Central memory CD8-positive, alpha-beta T cell (primary cell): ENCODE measurements around the gene GPR155.

Experiments
- ATAC-seq: fragments of 150-1000 bp; cut with Tn5 transposase; replicated peaks from 2 replicates; pipeline ENCODE4 v1.10.0; 2022; ENCODE audit warnings: mild to moderate bottlenecking, moderate FRiP score, moderate number of reproducible peaks; ENCODE audit not compliant: poor library complexity, severe bottlenecking; ENCODE audit errors: extremely low read depth
- DNase-seq, 2 donors: peaks; one replicate each; pipeline ENCODE4 v3.0.0; 2021; ENCODE audit warnings: low spot score in 2 of 2
- H3K27ac Mint-ChIP-seq: one replicate; pipeline ENCODE4 v1.8.0; 2022; ENCODE audit warnings: low read depth, mild to moderate bottlenecking, moderate library complexity, mixed read lengths
- H3K27me3 Mint-ChIP-seq: one replicate; pipeline ENCODE4 v1.8.0; 2022; ENCODE audit warnings: mixed read lengths
- H3K36me3 Mint-ChIP-seq: one replicate; pipeline ENCODE4 v1.8.0; 2022; ENCODE audit warnings: mild to moderate bottlenecking, moderate library complexity, mixed read lengths; ENCODE audit not compliant: insufficient read depth
- H3K4me1 Mint-ChIP-seq: one replicate; pipeline ENCODE4 v1.8.0; 2022; ENCODE audit warnings: mixed read lengths
- H3K4me3 Mint-ChIP-seq: one replicate; pipeline ENCODE4 v1.8.0; 2022; ENCODE audit warnings: mild to moderate bottlenecking, moderate library complexity, mixed read lengths
- H3K9me3 Mint-ChIP-seq: one replicate; pipeline ENCODE4 v1.8.0; 2022; ENCODE audit warnings: mixed read lengths

Gene GPR155

GRCh38 chr2:174486563-174487107 is at the start of gene GPR155:
GPR155 (minus strand) TSS chr2:174487029; CDS start chr2:174481956, 5,073 bp downstream.
- DNase-seq = peak in 1 of 2 donors; percentile 43
- ATAC-seq = peak; percentile 40
- Mint-ChIP-seq H3K27me3 (no peaks in the 10 kb centered on the region), H3K36me3 (peaks cover 13% of the 10 kb centered on the region), H3K4me1 (peaks cover 58% of the 10 kb centered on the region), H3K4me3 (peak within 1 kb of the TSS; percentile 92), H3K27ac (peak within 1 kb of the TSS; percentile 90), H3K9me3 (no peaks in the 10 kb centered on the region)

GRCh38 chr2:174535757-174536703 is 49.2 kb upstream of the GPR155 start:
- ATAC-seq (no peak), DNase-seq (no peak)
- H3K9me3 Mint-ChIP-seq = no peaks in the 10 kb centered on the region
- H3K27ac Mint-ChIP-seq = no peak overlapping the region
- peaks cover 12% of the 10 kb centered on the region for H3K4me1 Mint-ChIP-seq
- H3K4me3 Mint-ChIP-seq = no peak overlapping the region
- H3K36me3 Mint-ChIP-seq = no peaks in the 10 kb centered on the region
- peaks cover 17% of the 10 kb centered on the region for H3K27me3 Mint-ChIP-seq

- peaks cover 12% of the 10 kb centered on the region for H3K4me1 Mint-ChIP-seq
- H3K36me3 Mint-ChIP-seq = no peaks in the 10 kb centered on the region
- H3K9me3 Mint-ChIP-seq = no peaks in the 10 kb centered on the region
- H3K27me3 Mint-ChIP-seq = peaks cover 17% of the 10 kb centered on the region
- no peak overlapping the region for H3K4me3 Mint-ChIP-seq
- DNase-seq (no peak), ATAC-seq (no peak)
- H3K27ac Mint-ChIP-seq = no peak overlapping the region
Observed at GRCh38 chr2:174535083-174535482, 48.3 kb upstream of the GPR155 start.

GRCh38 chr2:174529916-174530315 is 43.1 kb upstream of the GPR155 start:
- no peak for ATAC-seq
- Mint-ChIP-seq H3K4me1 (no peaks in the 10 kb centered on the region), H3K27me3 (peaks cover 2% of the 10 kb centered on the region), H3K36me3 (no peaks in the 10 kb centered on the region), H3K27ac (no peak overlapping the region), H3K9me3 (peaks cover 5% of the 10 kb centered on the region), H3K4me3 (no peak overlapping the region)
- DNase-seq = no peak

GRCh38 chr2:174527959-174528358 is 41.1 kb upstream of the GPR155 start:
- DNase-seq (no peak), ATAC-seq (no peak)
- H3K27ac Mint-ChIP-seq = no peak overlapping the region
- peaks cover 5% of the 10 kb centered on the region for H3K9me3 Mint-ChIP-seq
- no peaks in the 10 kb centered on the region for H3K36me3 Mint-ChIP-seq
- no peaks in the 10 kb centered on the region for H3K27me3 Mint-ChIP-seq
- peaks cover 6% of the 10 kb centered on the region for H3K4me1 Mint-ChIP-seq
- no peak overlapping the region for H3K4me3 Mint-ChIP-seq

- H3K27me3 Mint-ChIP-seq = no peaks in the 10 kb centered on the region
- no peak overlapping the region for H3K4me3 Mint-ChIP-seq
- peaks cover 5% of the 10 kb centered on the region for H3K9me3 Mint-ChIP-seq
- peaks cover 6% of the 10 kb centered on the region for H3K4me1 Mint-ChIP-seq
- ATAC-seq = no peak
- no peak for DNase-seq
- H3K27ac Mint-ChIP-seq = no peak overlapping the region
- no peaks in the 10 kb centered on the region for H3K36me3 Mint-ChIP-seq
Observed at GRCh38 chr2:174527101-174527721, 40.4 kb upstream of the GPR155 start.

- no peak overlapping the region for H3K27ac Mint-ChIP-seq
- no peaks in the 10 kb centered on the region for H3K27me3 Mint-ChIP-seq
- H3K9me3 Mint-ChIP-seq = peaks cover 5% of the 10 kb centered on the region
- no peaks in the 10 kb centered on the region for H3K36me3 Mint-ChIP-seq
- H3K4me1 Mint-ChIP-seq = peaks cover 6% of the 10 kb centered on the region
- no peak for DNase-seq
- no peak for ATAC-seq
- H3K4me3 Mint-ChIP-seq = no peak overlapping the region
Observed at GRCh38 chr2:174524527-174524926, 37.7 kb upstream of the GPR155 start.

- DNase-seq = no peak
- Mint-ChIP-seq H3K27ac (no peak overlapping the region), H3K27me3 (no peaks in the 10 kb centered on the region), H3K4me1 (peaks cover 6% of the 10 kb centered on the region), H3K4me3 (no peak overlapping the region), H3K9me3 (peaks cover 2% of the 10 kb centered on the region), H3K36me3 (no peaks in the 10 kb centered on the region)
- ATAC-seq = no peak
Observed at GRCh38 chr2:174522553-174522952, 35.7 kb upstream of the GPR155 start.

GRCh38 chr2:174518395-174518794 is 31.6 kb upstream of the GPR155 start:
- ATAC-seq (no peak), DNase-seq (no peak)
- H3K4me1 Mint-ChIP-seq = peaks cover 8% of the 10 kb centered on the region
- no peak overlapping the region for H3K4me3 Mint-ChIP-seq
- no peaks in the 10 kb centered on the region for H3K9me3 Mint-ChIP-seq
- H3K27ac Mint-ChIP-seq = no peak overlapping the region
- no peaks in the 10 kb centered on the region for H3K36me3 Mint-ChIP-seq
- no peaks in the 10 kb centered on the region for H3K27me3 Mint-ChIP-seq

GRCh38 chr2:174516501-174517378 is 29.9 kb upstream of the GPR155 start:
- Mint-ChIP-seq H3K4me3 (no peak overlapping the region), H3K27me3 (no peaks in the 10 kb centered on the region), H3K36me3 (no peaks in the 10 kb centered on the region), H3K4me1 (peaks cover 8% of the 10 kb centered on the region), H3K27ac (no peak overlapping the region), H3K9me3 (no peaks in the 10 kb centered on the region)
- DNase-seq = no peak
- no peak for ATAC-seq

GRCh38 chr2:174512345-174512744 is 25.5 kb upstream of the GPR155 start:
- no peaks in the 10 kb centered on the region for H3K36me3 Mint-ChIP-seq
- ATAC-seq (no peak), DNase-seq (no peak)
- peaks cover 7% of the 10 kb centered on the region for H3K9me3 Mint-ChIP-seq
- peak overlapping the region; percentile 16 for H3K27ac Mint-ChIP-seq
- H3K4me1 Mint-ChIP-seq = peaks cover 8% of the 10 kb centered on the region
- H3K27me3 Mint-ChIP-seq = no peaks in the 10 kb centered on the region
- no peak overlapping the region for H3K4me3 Mint-ChIP-seq

- no peaks in the 10 kb centered on the region for H3K36me3 Mint-ChIP-seq
- no peaks in the 10 kb centered on the region for H3K27me3 Mint-ChIP-seq
- H3K27ac Mint-ChIP-seq = peak overlapping the region; percentile 16
- no peak for DNase-seq
- peaks cover 5% of the 10 kb centered on the region for H3K4me1 Mint-ChIP-seq
- no peak for ATAC-seq
- H3K9me3 Mint-ChIP-seq = peaks cover 7% of the 10 kb centered on the region
- H3K4me3 Mint-ChIP-seq = no peak overlapping the region
Observed at GRCh38 chr2:174511580-174512260, 24.9 kb upstream of the GPR155 start.
